Neuronal stem cell (in vitro differentiated cells): ENCODE measurements around the gene SMARCA2.

ENCODE experiments used
- DNase-seq: peaks from one replicate; pipeline ENCODE4 v3.0.0-alpha.2; 2013; ENCODE audit warnings: low spot score
- H2AFZ ChIP-seq: one replicate; pipeline ENCODE4 v1.6.1; 2013; ENCODE audit warnings: mild to moderate bottlenecking, low read length, inconsistent platforms
- H2AK5ac ChIP-seq: 2 replicates; pipeline ENCODE4 v1.6.1; 2013; ENCODE audit warnings: low read depth, mild to moderate bottlenecking, inconsistent platforms, low read length, moderate library complexity, mixed read lengths
- H2BK120ac ChIP-seq: 2 replicates; pipeline ENCODE4 v1.6.1; 2013; ENCODE audit warnings: low read depth, mild to moderate bottlenecking, inconsistent platforms, low read length, moderate library complexity, mixed read lengths
- H2BK12ac ChIP-seq: one replicate; pipeline ENCODE4 v1.6.1; 2013; ENCODE audit warnings: low read length, inconsistent platforms
- H2BK15ac ChIP-seq: 2 replicates; pipeline ENCODE4 v1.6.1; 2013; ENCODE audit warnings: mild to moderate bottlenecking, low read length, inconsistent platforms, mixed read lengths
- H2BK5ac ChIP-seq: one replicate; pipeline ENCODE4 v1.6.1; 2013; ENCODE audit warnings: inconsistent platforms, mild to moderate bottlenecking, low read length, moderate library complexity
- H3K14ac ChIP-seq: one replicate; pipeline ENCODE4 v1.6.1; 2013; ENCODE audit warnings: low read length, inconsistent platforms
- H3K18ac ChIP-seq: 2 replicates; pipeline ENCODE4 v1.6.1; 2013; ENCODE audit warnings: low read length, inconsistent platforms
- H3K23ac ChIP-seq: 2 replicates; pipeline ENCODE4 v1.6.1; 2013; ENCODE audit warnings: low read depth, mild to moderate bottlenecking, mixed read lengths, low read length, inconsistent platforms; ENCODE audit not compliant: poor library complexity
- H3K27ac ChIP-seq: replicated peaks from 3 replicates; pipeline ENCODE4 v1.5.1; 2013; ENCODE audit warnings: low read length, inconsistent platforms
- H3K27me3 ChIP-seq, 3 experiments: 2 replicates each; pipeline ENCODE4 v1.6.1; 2013; ENCODE audit warnings: low read length in 3 of 3, mild to moderate bottlenecking in 2 of 3, inconsistent platforms in 1 of 3, low read depth in 1 of 3, mixed read lengths in 1 of 3, moderate library complexity in 1 of 3; ENCODE audit not compliant: control insufficient read depth in 3 of 3, insufficient read depth in 3 of 3
- H3K36me3 ChIP-seq, 2 donors: replicated peaks in 1 of 2; 2 replicates each; pipeline ENCODE4 v1.6.1; 2013; ENCODE audit warnings: low read length in 2 of 2; ENCODE audit not compliant: control insufficient read depth in 2 of 2, insufficient read depth in 2 of 2
- H3K4ac ChIP-seq: 2 replicates; pipeline ENCODE4 v1.6.1; 2013; ENCODE audit warnings: inconsistent platforms, mild to moderate bottlenecking, low read length, moderate library complexity
- H3K4me1 ChIP-seq, 2 donors: 1 replicate in 1 of 2; 2 replicates in 1 of 2; pipeline ENCODE4 v1.6.1; 2013; ENCODE audit warnings: low read length in 2 of 2, low read depth in 1 of 2; ENCODE audit not compliant: control insufficient read depth in 2 of 2, insufficient read depth in 1 of 2
- H3K4me2 ChIP-seq: one replicate; pipeline ENCODE4 v1.6.1; 2013; ENCODE audit warnings: mild to moderate bottlenecking, low read length, inconsistent platforms; ENCODE audit not compliant: insufficient read depth, poor library complexity, severe bottlenecking
- H3K4me3 ChIP-seq, 2 donors: 2 replicates each; pipeline ENCODE4 v1.5.1; 2013; ENCODE audit warnings: low read length in 2 of 2, mild to moderate bottlenecking in 2 of 2, inconsistent platforms in 1 of 2, moderate library complexity in 1 of 2
- H3K79me1 ChIP-seq: one replicate; pipeline ENCODE4 v1.6.1; 2013; ENCODE audit warnings: low read depth, mild to moderate bottlenecking, inconsistent platforms, low read length, moderate library complexity
- H3K9ac ChIP-seq: one replicate; pipeline ENCODE4 v1.6.1; 2013; ENCODE audit warnings: mild to moderate bottlenecking, low read depth, low read length, inconsistent platforms; ENCODE audit not compliant: poor library complexity
- H3K9me3 ChIP-seq, 2 donors: replicated peaks in 1 of 2; 2 replicates each; pipeline versions ENCODE3 to v1.6.1; 2013; ENCODE audit warnings: low read length in 2 of 2, mild to moderate bottlenecking in 2 of 2, inconsistent platforms in 1 of 2, low read depth in 1 of 2, mixed read lengths in 1 of 2, moderate library complexity in 1 of 2; ENCODE audit not compliant: control insufficient read depth in 2 of 2, insufficient read depth in 1 of 2
- H4K8ac ChIP-seq: one replicate; pipeline ENCODE4 v1.6.1; 2013; ENCODE audit warnings: low read depth, mild to moderate bottlenecking, inconsistent platforms, low read length, moderate library complexity
- H4K91ac ChIP-seq: one replicate; pipeline ENCODE4 v1.6.1; 2013; ENCODE audit warnings: low read length, low read depth, mild to moderate bottlenecking, inconsistent platforms; ENCODE audit not compliant: poor library complexity
- WGBS, 2 donors: extraction: QIAGEN DNeasy Blood & Tissue Kit; methylation state at CpG; one replicate each; pipeline ENCODE4 v1.1.7; 2013; ENCODE audit warnings: missing lambda C conversion rate in 2 of 2, mixed read lengths in 1 of 2; ENCODE audit not compliant: insufficient read length in 2 of 2, insufficient replicate concordance in 1 of 2; ENCODE audit errors: extremely low coverage in 2 of 2; 5-methylcytosine and 5-hydroxymethylcytosine counted together

Gene SMARCA2

DNA sequence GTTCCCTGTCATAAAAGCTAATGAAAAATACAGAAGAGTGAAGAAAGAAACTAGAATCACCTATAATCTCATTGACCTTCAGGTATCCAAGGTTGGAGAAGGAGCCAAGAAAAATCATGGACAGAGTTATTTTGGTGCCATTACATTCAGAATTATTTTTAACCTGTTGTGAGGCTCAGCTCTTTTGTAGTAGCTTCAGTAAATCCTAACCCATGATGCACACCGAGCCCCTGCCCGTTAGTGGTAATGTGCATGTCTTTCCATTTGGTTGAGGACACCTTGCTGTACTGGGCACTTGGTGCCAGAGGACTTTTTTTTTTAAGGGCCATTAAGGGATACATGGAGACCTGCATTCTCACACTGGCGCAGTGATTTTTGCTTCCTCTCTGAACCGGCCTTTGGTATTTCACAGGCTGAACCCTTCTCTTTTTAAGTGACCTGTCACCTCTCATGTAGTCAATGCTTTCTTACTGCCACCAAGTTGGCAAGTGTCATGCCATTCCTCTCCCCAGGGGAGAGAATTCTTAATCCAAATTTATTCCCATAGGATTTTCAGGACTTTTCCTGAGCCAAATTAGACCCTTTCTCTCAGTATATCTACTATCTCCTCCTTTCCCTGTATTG is 125.6 kb downstream of the SMARCA2 start:
- Histone ChIP-seq H3K4ac (no peak overlapping the region), H2AK5ac (no peak overlapping the region), H3K36me3 (no peaks in the 10 kb centered on the region), H2AFZ (no peak overlapping the region), H3K23ac (no peak overlapping the region), H3K27ac (no peak overlapping the region), H3K9me3 (no peaks in the 10 kb centered on the region), H2BK120ac (no peak overlapping the region), H3K79me1 (no peaks in the 10 kb centered on the region), H3K9ac (no peak overlapping the region), H3K14ac (no peak overlapping the region), H2BK15ac (no peak overlapping the region), H4K8ac (no peak overlapping the region), H2BK5ac (no peak overlapping the region), H2BK12ac (no peak overlapping the region), H3K27me3 (no peaks in the 10 kb centered on the region), H3K4me2 (no peak overlapping the region), H4K91ac (no peak overlapping the region), H3K4me3 (no peak overlapping the region), H3K18ac (no peak overlapping the region), H3K4me1 (peaks cover 0 to 20% of the 10 kb centered on the region in 2 donors)
- DNase-seq, result no peak
- WGBS, 2 donors, result no CpG with 5 or more reads among the region's 4 CpGs

DNA sequence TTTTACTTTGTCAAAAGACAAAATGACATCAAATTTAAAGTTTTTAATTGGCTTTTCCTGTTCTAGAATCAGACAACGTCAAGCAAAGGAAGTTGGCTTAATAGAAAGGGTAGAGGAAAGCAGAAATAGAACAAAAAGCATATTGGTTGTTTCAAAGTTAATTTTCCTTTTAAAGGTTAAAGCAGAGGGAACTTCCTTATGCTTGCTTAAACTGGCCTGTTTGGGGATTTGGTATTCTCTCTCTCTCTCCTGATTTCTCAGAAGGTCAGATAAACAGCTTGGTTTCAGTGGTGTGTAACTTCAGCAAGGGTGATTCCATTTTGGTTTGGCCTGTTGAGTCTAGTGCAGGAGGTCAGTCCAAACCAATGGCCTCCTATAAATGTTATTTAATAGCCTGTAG is 127.1 kb downstream of the SMARCA2 start:
- Histone ChIP-seq H2BK120ac (no peak overlapping the region), H3K23ac (no peak overlapping the region), H3K14ac (no peak overlapping the region), H2BK15ac (no peak overlapping the region), H3K9me3 (no peaks in the 10 kb centered on the region), H3K4ac (no peak overlapping the region), H4K91ac (no peak overlapping the region), H2BK5ac (no peak overlapping the region), H2BK12ac (no peak overlapping the region), H4K8ac (no peak overlapping the region), H2AK5ac (no peak overlapping the region), H3K36me3 (no peaks in the 10 kb centered on the region), H3K18ac (no peak overlapping the region), H3K4me3 (no peak overlapping the region), H3K9ac (no peak overlapping the region), H3K27ac (no peak overlapping the region), H2AFZ (no peak overlapping the region), H3K4me1 (peaks cover 2 to 25% of the 10 kb centered on the region in 2 donors), H3K27me3 (no peaks in the 10 kb centered on the region), H3K4me2 (no peak overlapping the region), H3K79me1 (no peaks in the 10 kb centered on the region)
- no CpG with 5 or more reads among the region's 1 CpG for WGBS, 2 donors
- DNase-seq, result no peak

DNA sequence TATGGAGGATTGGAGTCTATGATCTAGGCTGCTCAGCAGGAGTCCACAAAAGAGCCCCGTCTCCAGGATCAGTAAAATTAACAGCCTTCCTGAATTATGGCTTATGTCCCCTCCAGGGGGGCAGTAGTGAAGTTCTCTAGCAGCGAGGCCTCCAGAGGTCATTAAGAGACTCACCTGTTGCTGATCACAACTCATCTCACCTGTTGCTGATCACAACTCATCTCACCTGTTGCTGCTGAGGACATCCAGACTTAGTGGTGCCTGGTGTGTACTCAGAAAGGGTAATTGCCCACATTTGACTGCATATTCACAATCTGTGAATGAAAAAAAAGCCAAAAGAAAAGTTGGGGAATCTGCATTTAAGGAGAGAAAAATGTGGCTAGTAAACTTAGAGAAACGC is 129.5 kb downstream of the SMARCA2 start:
- H3K23ac ChIP-seq, result no peak overlapping the region
- H2AFZ ChIP-seq, result no peak overlapping the region
- no peak for DNase-seq
- H4K91ac ChIP-seq, result no peak overlapping the region
- H3K9me3 ChIP-seq, result no peaks in the 10 kb centered on the region
- H2BK5ac ChIP-seq, result no peak overlapping the region
- no peak overlapping the region for H3K27ac ChIP-seq
- no peak overlapping the region for H4K8ac ChIP-seq
- no CpG with 5 or more reads among the region's 3 CpGs for whole genome bisulfite sequencing, 2 donors
- H3K4me2 ChIP-seq, result no peak overlapping the region
- H3K18ac ChIP-seq, result no peak overlapping the region
- H2BK12ac ChIP-seq, result no peak overlapping the region
- no peak overlapping the region for H2BK120ac ChIP-seq
- no peak overlapping the region for H3K4ac ChIP-seq
- H3K9ac ChIP-seq, result no peak overlapping the region
- H3K36me3 ChIP-seq, result no peaks in the 10 kb centered on the region
- H3K14ac ChIP-seq, result no peak overlapping the region
- H3K27me3 ChIP-seq, result no peaks in the 10 kb centered on the region
- no peak overlapping the region for H3K4me3 ChIP-seq
- H3K79me1 ChIP-seq, result no peaks in the 10 kb centered on the region
- peaks cover 2 to 25% of the 10 kb centered on the region in 2 donors for H3K4me1 ChIP-seq
- H2BK15ac ChIP-seq, result no peak overlapping the region
- no peak overlapping the region for H2AK5ac ChIP-seq

DNA sequence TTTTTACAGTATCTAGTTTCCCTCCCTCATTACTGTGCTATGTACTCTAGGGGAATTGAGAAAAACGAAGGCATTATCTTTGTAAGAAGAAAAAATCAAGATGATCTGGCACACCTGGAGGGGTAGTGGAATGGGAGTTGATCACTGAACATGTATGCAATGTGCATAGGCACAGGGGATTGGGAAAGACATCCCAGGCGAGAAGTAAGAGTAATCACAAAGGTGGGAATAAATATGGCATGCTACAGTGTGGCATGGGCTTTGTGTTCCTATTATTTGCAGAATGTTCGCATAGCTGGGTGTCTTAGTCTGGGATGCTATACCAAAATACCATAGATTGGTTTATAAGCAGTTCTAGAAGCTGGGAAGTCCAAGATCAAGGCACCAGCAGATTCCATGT is 130.6 kb downstream of the SMARCA2 start:
- no peak overlapping the region for H2AFZ ChIP-seq
- H3K4ac ChIP-seq, result no peak overlapping the region
- peaks cover 2 to 25% of the 10 kb centered on the region in 2 donors for H3K4me1 ChIP-seq
- no CpG with 5 or more reads among the region's 3 CpGs for WGBS, 2 donors
- H3K27ac ChIP-seq, result no peak overlapping the region
- no peaks in the 10 kb centered on the region for H3K27me3 ChIP-seq
- H3K4me2 ChIP-seq, result no peak overlapping the region
- H3K18ac ChIP-seq, result no peak overlapping the region
- no peaks in the 10 kb centered on the region for H3K79me1 ChIP-seq
- no peak overlapping the region for H2AK5ac ChIP-seq
- H2BK120ac ChIP-seq, result no peak overlapping the region
- H2BK15ac ChIP-seq, result no peak overlapping the region
- DNase-seq, result no peak
- no peak overlapping the region for H3K14ac ChIP-seq
- no peak overlapping the region for H4K91ac ChIP-seq
- no peak overlapping the region for H3K23ac ChIP-seq
- H2BK12ac ChIP-seq, result no peak overlapping the region
- H3K4me3 ChIP-seq, result no peak overlapping the region
- no peaks in the 10 kb centered on the region for H3K9me3 ChIP-seq
- H4K8ac ChIP-seq, result no peak overlapping the region
- H3K36me3 ChIP-seq, result no peaks in the 10 kb centered on the region
- H3K9ac ChIP-seq, result no peak overlapping the region
- no peak overlapping the region for H2BK5ac ChIP-seq
